OCI-LY3 (cell line): ENCODE measurements around the gene OR5A1.
"Not testable (repeated sequence)": the region's sequence is repeated elsewhere in the genome, so short reads cannot be mapped to it uniquely, and the experiment has no call there.

Experiments used
- CTCF ChIP-seq: fragments of 200-600, 300-600 bp; sonication (generic); IDR thresholded peaks from 2 replicates; pipeline ENCODE4 v1.5.1; 2014; ENCODE audit warnings: antibody characterized with exemption, low read length, low read depth
- EZH2phosphoT487 ChIP-seq: fragments of 200-600 bp; shearing (Covaris generic); IDR thresholded peaks from 2 replicates; pipeline ENCODE4 v1.6.1; 2018; ENCODE audit warnings: antibody characterized with exemption, mixed run types, low read depth

GRCh38 chr11:59445624-59446023 is 9.4 kb downstream of the OR5A1 start:
- not testable (repeated sequence) for TF ChIP-seq CTCF, EZH2phosphoT487
